Measurements from ENCODE around the gene TJP1. TPM values are rescaled to one million over a fixed set of nuclear protein-coding genes. Genes with fewer than 3 reads are reported as not detected.
"Not testable (repeated sequence)": the region's sequence is repeated elsewhere in the genome, so short reads cannot be mapped to it uniquely, and the experiment has no call there.

TJP1 gene
- total RNA-seq, 4 donors from 2014 or later: 72.4 to 191 (median 136) TPM

- intact Hi-C loops (cut with DNase I; ENCODE audit: low total_unique reads): loop anchor here (10.0 kb wide), 1 partner anchor 375 kb away; no protein-coding TSS in a partner anchor
- Histone ChIP-seq H3K36me3 (no peaks in the 10 kb centered on the region), H3K27me3 (no peaks in the 10 kb centered on the region), H3K4me3 (no peak overlapping the region), H3K4me1 (no peaks in the 10 kb centered on the region), H3K27ac (no peak overlapping the region), H3K9me3 (no peaks in the 10 kb centered on the region)
- TF ChIP-seq CTCF (IDR thresholded peaks at IDR 0.05) (no peak), POLR2A (IDR thresholded peaks at IDR 0.05) (no peak)
- no peak for DNase-seq
Measured at GRCh38 chr15:29669823-29670222, 152.4 kb downstream of the TJP1 start.

GRCh38 chr15:29668120-29668602 lies 154.1 kb downstream of the TJP1 start:
- no peak for TF ChIP-seq POLR2A (IDR thresholded peaks at IDR 0.05)
- TF ChIP-seq CTCF (IDR thresholded peaks at IDR 0.05): peak; percentile 55 to 79 (median 70)
- DNase-seq: peak; percentile 25 to 62
- Histone ChIP-seq H3K27ac (no peak overlapping the region), H3K9me3 (no peaks in the 10 kb centered on the region), H3K4me3 (no peak overlapping the region), H3K36me3 (no peaks in the 10 kb centered on the region), H3K27me3 (no peaks in the 10 kb centered on the region), H3K4me1 (no peaks in the 10 kb centered on the region)
- intact Hi-C loops (cut with DNase I; ENCODE audit: low total_unique reads): no loop called here

- Histone ChIP-seq H3K27ac (no peak overlapping the region), H3K4me3 (no peak overlapping the region), H3K36me3 (no peaks in the 10 kb centered on the region), H3K9me3 (no peaks in the 10 kb centered on the region), H3K4me1 (no peaks in the 10 kb centered on the region), H3K27me3 (no peaks in the 10 kb centered on the region)
- no peak for DNase-seq
- intact Hi-C loops (cut with DNase I; ENCODE audit: low total_unique reads): no loop called here
- no peak for TF ChIP-seq POLR2A (IDR thresholded peaks at IDR 0.05)
- TF ChIP-seq CTCF (IDR thresholded peaks at IDR 0.05): no peak
Measured at GRCh38 chr15:29666241-29666640, 156.0 kb downstream of the TJP1 start.

- Histone ChIP-seq H3K36me3 (no peaks in the 10 kb centered on the region), H3K4me3 (no peak overlapping the region), H3K4me1 (no peaks in the 10 kb centered on the region), H3K27ac (no peak overlapping the region), H3K27me3 (no peaks in the 10 kb centered on the region), H3K9me3 (no peaks in the 10 kb centered on the region)
- TF ChIP-seq CTCF (IDR thresholded peaks at IDR 0.05): no peak
- no peak for TF ChIP-seq POLR2A (IDR thresholded peaks at IDR 0.05)
- DNase-seq: no peak
- intact Hi-C loops (cut with DNase I; ENCODE audit: low total_unique reads): no loop called here
Measured at GRCh38 chr15:29665444-29666003, 156.7 kb downstream of the TJP1 start.

- Histone ChIP-seq H3K4me3 (no peak overlapping the region), H3K9me3 (no peaks in the 10 kb centered on the region), H3K27ac (no peak overlapping the region), H3K36me3 (no peaks in the 10 kb centered on the region), H3K27me3 (no peaks in the 10 kb centered on the region), H3K4me1 (no peaks in the 10 kb centered on the region)
- DNase-seq: no peak
- intact Hi-C loops (cut with DNase I; ENCODE audit: low total_unique reads): no loop called here
- TF ChIP-seq CTCF (IDR thresholded peaks at IDR 0.05) (no peak), POLR2A (IDR thresholded peaks at IDR 0.05) (no peak)
Measured at GRCh38 chr15:29664406-29664805, 157.9 kb downstream of the TJP1 start.

GRCh38 chr15:29657476-29657817 lies 164.8 kb downstream of the TJP1 start:
- intact Hi-C loops (cut with DNase I; ENCODE audit: low total_unique reads); H3K27me3 ChIP-seq; H3K36me3 ChIP-seq; DNase-seq; H3K4me1 ChIP-seq; H3K9me3 ChIP-seq; H3K4me3 ChIP-seq; H3K27ac ChIP-seq: not testable (repeated sequence)
